Measurements from ENCODE around the gene ARRB1.
"Not testable (repeated sequence)": the region's sequence is repeated elsewhere in the genome, so short reads cannot be mapped to it uniquely, and the experiment has no call there.

DNA sequence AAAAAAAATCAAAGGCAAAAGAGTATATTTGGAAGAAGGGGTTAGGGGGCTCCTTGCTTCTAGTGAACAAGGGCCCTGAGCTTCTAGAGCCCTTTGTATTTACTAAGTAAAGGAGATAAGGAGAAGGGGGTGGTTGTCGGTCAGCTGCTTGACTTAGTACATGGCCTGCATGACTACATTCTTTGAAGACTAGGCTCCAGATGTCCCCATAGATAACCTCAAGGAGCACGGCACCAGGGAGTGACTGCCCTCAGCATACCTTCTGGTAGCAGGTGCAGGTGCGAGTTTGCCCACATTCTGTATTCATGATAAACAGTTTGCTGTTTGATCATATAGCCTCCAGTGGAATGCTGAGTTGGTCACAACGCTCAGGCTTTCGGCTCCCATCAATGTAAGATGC lies 15.4 kb upstream of the ARRB1 start:
- TF ChIP-seq, protein P1, sequence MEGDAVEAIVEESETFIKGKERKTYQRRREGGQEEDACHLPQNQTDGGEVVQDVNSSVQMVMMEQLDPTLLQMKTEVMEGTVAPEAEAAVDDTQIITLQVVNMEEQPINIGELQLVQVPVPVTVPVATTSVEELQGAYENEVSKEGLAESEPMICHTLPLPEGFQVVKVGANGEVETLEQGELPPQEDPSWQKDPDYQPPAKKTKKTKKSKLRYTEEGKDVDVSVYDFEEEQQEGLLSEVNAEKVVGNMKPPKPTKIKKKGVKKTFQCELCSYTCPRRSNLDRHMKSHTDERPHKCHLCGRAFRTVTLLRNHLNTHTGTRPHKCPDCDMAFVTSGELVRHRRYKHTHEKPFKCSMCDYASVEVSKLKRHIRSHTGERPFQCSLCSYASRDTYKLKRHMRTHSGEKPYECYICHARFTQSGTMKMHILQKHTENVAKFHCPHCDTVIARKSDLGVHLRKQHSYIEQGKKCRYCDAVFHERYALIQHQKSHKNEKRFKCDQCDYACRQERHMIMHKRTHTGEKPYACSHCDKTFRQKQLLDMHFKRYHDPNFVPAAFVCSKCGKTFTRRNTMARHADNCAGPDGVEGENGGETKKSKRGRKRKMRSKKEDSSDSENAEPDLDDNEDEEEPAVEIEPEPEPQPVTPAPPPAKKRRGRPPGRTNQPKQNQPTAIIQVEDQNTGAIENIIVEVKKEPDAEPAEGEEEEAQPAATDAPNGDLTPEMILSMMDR (IDR thresholded peaks at IDR 0.05), result not testable (repeated sequence)
- not testable (repeated sequence) for TF ChIP-seq POLR2A (IDR thresholded peaks at IDR 0.05)
